ENCODE data around the gene FBXL17.
"Not testable (repeated sequence)": the region's sequence is repeated elsewhere in the genome, so short reads cannot be mapped to it uniquely, and the experiment has no call there.

FBXL17 gene

GRCh38 chr5:108381954-108382783 lies at the start of gene FBXL17:
Gene FBXL17 (minus strand): TSS chr5:108382098.
- peak; percentile 72 for DNase-seq (ENCODE audit: low spot score)

GRCh38 chr5:108430931-108431608 lies 49.2 kb upstream of the FBXL17 start:
- DNase-seq (ENCODE audit: low spot score): no peak

- no peak for DNase-seq (ENCODE audit: low spot score)
These were observed 39.8 kb upstream of the FBXL17 start for GRCh38 chr5:108421713-108422112.

- DNase-seq (ENCODE audit: low spot score): no peak
These were observed 38.9 kb upstream of the FBXL17 start for GRCh38 chr5:108420755-108421154.

- DNase-seq (ENCODE audit: low spot score): no peak
These were observed 38.3 kb upstream of the FBXL17 start for GRCh38 chr5:108420158-108420557.

GRCh38 chr5:108418197-108418596 lies 36.3 kb upstream of the FBXL17 start:
- DNase-seq (ENCODE audit: low spot score): no peak

- DNase-seq (ENCODE audit: low spot score): no peak
These were observed 35.3 kb upstream of the FBXL17 start for GRCh38 chr5:108417166-108417670.

- no peak for DNase-seq (ENCODE audit: low spot score)
These were observed 33.8 kb upstream of the FBXL17 start for GRCh38 chr5:108415726-108416125.

- no peak for DNase-seq (ENCODE audit: low spot score)
These were observed 27.9 kb upstream of the FBXL17 start for GRCh38 chr5:108409786-108410185.

GRCh38 chr5:108405201-108405600 lies 23.3 kb upstream of the FBXL17 start:
- DNase-seq (ENCODE audit: low spot score): not testable (repeated sequence)

- DNase-seq (ENCODE audit: low spot score): no peak
These were observed 17.1 kb upstream of the FBXL17 start for GRCh38 chr5:108398964-108399363.

- DNase-seq (ENCODE audit: low spot score): not testable (repeated sequence)
These were observed 14.9 kb upstream of the FBXL17 start for GRCh38 chr5:108396837-108397236.

- DNase-seq (ENCODE audit: low spot score): no peak
These were observed 5.9 kb upstream of the FBXL17 start for GRCh38 chr5:108387758-108388157.

GRCh38 chr5:108386345-108387061 lies 4.6 kb upstream of the FBXL17 start:
- no peak for DNase-seq (ENCODE audit: low spot score)

- no peak for DNase-seq (ENCODE audit: low spot score)
These were observed 2.8 kb upstream of the FBXL17 start for GRCh38 chr5:108384741-108385140.

GRCh38 chr5:108382784-108383330 lies 959 bp upstream of the FBXL17 start:
- DNase-seq (ENCODE audit: low spot score): peak; percentile 3

- peak; percentile 32 for DNase-seq (ENCODE audit: low spot score)
These were observed 446 bp downstream of the FBXL17 start for GRCh38 chr5:108381350-108381953.

GRCh38 chr5:108380531-108381349 lies 1.2 kb downstream of the FBXL17 start:
- peak; percentile 22 for DNase-seq (ENCODE audit: low spot score)

- DNase-seq (ENCODE audit: low spot score): no peak
These were observed 2.0 kb downstream of the FBXL17 start for GRCh38 chr5:108379722-108380530.

- DNase-seq (ENCODE audit: low spot score): no peak
These were observed 6.1 kb downstream of the FBXL17 start for GRCh38 chr5:108375768-108376167.
